ENCODE results near the gene SLC3A2. TPM values are rescaled to one million over a fixed set of nuclear protein-coding genes. Genes with fewer than 3 reads are reported as not detected.

The SLC3A2 gene
- total RNA-seq, 2 donors from 2014 or later: 176 to 287 TPM

DNA sequence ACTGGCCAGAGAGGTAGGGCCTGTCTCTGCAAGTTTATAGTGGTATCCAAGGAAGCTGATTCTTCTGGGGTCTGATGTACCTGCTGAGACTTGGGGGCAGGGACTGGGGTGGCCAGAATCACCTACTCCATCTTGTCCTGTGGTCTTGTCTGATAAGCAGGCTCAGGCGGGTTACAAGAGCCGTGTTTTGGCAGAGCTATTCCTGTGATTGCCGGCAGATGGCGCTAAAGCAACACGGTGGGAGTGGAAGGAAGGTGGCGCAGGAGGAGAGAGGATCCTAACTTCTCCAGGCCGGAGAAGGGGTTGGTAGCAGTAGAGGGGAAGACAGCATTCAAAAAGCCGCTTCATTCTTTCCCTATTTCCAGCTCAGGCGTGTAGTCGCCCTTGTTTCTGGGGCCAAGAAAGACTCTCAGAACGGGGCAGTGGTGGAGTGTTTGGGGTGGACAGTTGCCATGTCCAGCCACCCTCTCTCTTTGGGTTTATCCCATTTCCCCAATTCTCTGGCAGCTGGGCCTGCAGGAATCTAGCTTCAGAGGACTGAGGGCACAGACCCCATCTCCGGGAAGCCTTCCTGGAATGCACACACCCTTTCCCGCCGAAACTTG, 25.3 kb downstream of the SLC3A2 start:
- no peaks in the 10 kb centered on the region for H3K9me3 Mint-ChIP-seq
- peaks cover 9% of the 10 kb centered on the region for H3K27me3 Mint-ChIP-seq
- ATAC-seq (replicated peaks): peak; percentile 73
- no peak overlapping the region for H3K4me3 Mint-ChIP-seq
- no peaks in the 10 kb centered on the region for H3K36me3 Mint-ChIP-seq (ENCODE audit: low read depth)
- peaks cover 18% of the 10 kb centered on the region for H3K4me1 Mint-ChIP-seq
- H3K27ac Mint-ChIP-seq: no peak overlapping the region

DNA sequence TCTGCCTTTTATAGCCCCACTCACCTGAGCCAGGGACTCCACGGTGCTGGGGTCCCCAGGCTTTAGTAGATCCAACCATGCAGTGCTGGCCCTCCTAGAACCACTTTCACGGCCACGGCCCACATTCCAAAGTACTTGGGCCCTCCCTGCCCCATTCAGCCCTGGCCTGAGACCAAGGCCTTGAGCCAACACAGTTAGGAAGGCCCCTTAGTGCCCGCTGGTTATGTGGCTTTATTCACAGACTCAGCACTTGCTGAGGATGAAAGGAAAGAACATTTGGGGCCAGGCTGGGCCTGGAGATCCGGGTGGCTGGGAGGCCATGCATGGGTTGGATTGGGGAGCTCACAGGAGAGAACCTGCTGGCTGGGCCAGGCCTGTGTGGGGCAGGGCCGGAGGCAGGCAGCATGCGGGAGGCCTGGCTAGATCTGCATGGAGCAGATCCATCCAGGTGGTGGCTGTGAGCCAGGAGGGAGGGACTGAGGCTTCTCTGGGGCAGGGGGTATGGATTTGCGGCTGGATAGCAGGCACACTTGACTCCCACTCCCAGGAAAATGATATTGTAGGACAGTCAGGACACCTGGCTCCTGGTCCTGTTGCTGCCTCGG, 27.9 kb downstream of the SLC3A2 start:
- peaks cover 5% of the 10 kb centered on the region for H3K4me1 Mint-ChIP-seq
- peaks cover 14% of the 10 kb centered on the region for H3K27me3 Mint-ChIP-seq
- ATAC-seq (replicated peaks): no peak
- no peaks in the 10 kb centered on the region for H3K36me3 Mint-ChIP-seq (ENCODE audit: low read depth)
- no peak overlapping the region for H3K4me3 Mint-ChIP-seq
- no peak overlapping the region for H3K27ac Mint-ChIP-seq
- no peaks in the 10 kb centered on the region for H3K9me3 Mint-ChIP-seq

DNA sequence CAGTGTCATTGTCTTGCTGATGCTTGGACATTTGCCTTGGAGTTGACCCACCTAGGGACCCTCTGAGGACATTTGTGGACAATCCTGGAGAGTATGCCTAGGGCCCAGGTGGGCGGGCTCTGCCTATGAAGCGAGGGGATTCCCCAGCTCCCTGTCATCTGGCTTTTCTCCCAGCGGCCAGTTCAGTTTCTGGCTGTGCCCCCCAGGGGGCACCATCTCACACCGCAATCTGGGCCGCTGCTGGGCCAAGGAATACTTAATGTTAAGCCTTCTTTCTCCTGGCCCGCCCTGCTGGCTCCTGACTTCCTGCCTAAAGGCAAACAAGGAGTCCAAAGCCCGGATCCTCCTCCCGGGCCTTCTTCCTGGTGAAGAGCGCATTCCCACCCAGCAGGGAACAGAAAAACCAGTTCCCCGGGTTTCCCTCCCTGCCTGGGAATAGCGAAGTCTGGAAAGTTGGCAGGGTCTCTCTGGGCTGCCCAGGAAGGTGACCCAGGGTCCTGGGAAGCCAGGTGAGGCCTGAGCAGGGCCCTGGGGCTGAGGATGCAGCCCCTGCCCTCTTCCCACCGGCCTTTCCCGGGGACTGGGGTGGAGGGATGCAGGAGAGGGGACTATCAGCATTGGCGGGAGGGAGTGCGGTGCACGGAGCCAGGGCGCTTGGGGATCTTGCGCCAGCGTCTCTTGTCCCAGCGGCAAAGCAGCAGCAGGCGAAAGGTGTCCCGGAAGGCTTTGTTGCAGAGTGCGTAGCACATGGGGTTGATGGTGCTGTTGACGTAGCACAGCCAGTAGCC, 28.6 kb downstream of the SLC3A2 start:
- H3K4me1 Mint-ChIP-seq: peaks cover 5% of the 10 kb centered on the region
- H3K27me3 Mint-ChIP-seq: peaks cover 14% of the 10 kb centered on the region
- no peaks in the 10 kb centered on the region for H3K36me3 Mint-ChIP-seq (ENCODE audit: low read depth)
- ATAC-seq (replicated peaks): no peak
- no peaks in the 10 kb centered on the region for H3K9me3 Mint-ChIP-seq
- H3K4me3 Mint-ChIP-seq: no peak overlapping the region
- no peak overlapping the region for H3K27ac Mint-ChIP-seq

DNA sequence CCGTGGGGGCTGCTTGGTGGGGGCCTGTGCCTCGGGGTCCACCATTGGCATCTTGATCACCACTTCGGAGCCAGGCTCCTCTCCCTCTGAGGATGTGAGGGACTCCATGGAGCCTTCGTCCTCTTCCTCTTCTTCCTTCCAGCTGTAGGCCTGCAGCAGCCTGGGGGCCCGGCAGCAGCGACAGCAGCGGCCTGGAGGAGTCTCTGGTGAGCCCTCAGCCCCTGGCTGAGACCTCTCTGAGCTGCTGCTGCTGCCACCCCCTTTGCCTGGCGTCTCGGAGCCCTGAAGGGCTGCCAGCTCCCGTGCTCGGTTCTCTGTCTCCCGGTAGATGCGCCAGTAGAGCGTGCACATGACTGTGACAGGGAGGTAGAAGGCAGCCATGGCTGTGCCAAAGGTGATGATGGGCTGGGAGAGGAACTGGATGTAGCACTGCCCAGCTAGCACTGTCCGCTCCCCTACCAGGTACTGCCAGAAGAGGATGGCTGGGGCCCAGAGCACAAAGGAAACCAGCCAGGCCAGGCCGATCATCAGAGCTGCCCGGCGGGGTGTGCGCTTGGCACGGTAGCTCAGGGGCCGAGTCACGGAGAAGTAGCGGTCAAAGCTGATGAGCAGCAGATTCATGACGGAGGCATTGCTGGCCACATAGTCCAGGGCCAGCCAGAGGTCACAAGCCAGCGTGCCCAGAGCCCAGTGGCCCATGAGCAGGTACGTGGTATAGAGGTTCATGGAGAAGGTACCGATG, 29.6 kb downstream of the SLC3A2 start:
- H3K9me3 Mint-ChIP-seq: no peaks in the 10 kb centered on the region
- H3K27ac Mint-ChIP-seq: no peak overlapping the region
- no peak for ATAC-seq (replicated peaks)
- H3K4me1 Mint-ChIP-seq: peaks cover 1% of the 10 kb centered on the region
- no peaks in the 10 kb centered on the region for H3K36me3 Mint-ChIP-seq (ENCODE audit: low read depth)
- no peak overlapping the region for H3K4me3 Mint-ChIP-seq
- H3K27me3 Mint-ChIP-seq: peaks cover 14% of the 10 kb centered on the region

DNA sequence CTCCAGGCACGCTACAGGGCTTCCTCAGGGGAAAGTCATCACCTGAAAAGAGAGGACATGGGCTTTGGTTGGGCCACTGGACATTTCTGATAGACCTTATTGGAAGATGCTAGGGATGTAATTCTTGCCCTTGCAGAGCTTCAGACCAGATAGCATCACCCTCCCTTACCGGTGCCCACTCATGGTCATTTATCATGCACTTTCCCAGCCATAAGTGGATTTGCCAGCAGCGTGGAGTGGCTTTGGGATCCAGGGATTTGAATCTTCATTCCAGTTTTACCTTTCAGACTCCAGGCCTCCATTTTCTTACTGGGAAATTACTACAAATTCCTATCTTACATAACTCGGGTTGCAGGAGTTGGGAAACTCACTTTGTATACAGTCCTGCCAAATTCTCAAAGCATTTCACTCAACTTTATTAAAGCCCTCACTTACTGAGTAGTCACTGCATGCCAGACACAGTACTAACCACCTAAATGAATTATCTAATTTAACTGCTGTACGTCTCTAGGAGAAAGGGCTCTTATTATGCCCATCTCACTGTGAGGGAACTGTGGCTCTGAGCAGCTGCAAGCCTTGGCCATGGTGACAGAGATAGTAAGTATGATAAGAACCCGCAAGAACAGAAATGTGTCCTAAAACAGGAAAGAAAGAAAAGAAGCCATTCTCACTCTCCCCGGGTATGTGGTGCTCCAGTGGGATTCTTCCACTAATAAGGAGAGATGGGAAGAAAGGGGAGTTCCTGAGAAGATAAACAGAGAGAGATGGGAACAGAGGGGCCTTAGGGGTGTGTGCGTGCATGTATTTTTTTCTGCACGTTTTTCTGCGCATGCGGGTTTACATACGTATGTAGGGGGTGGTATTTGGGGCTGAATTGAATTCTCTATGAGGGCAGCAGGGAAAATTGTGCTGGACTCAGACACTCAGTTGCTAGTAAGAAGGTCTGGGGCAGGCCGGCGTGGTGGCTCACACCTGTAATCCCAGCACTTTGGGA, 30.7 kb downstream of the SLC3A2 start:
- H3K9me3 Mint-ChIP-seq: no peaks in the 10 kb centered on the region
- H3K4me1 Mint-ChIP-seq: no peaks in the 10 kb centered on the region
- no peak for ATAC-seq (replicated peaks)
- peaks cover 10% of the 10 kb centered on the region for H3K27me3 Mint-ChIP-seq
- H3K36me3 Mint-ChIP-seq (ENCODE audit: low read depth): no peaks in the 10 kb centered on the region
- H3K27ac Mint-ChIP-seq: peak overlapping the region; percentile 18
- no peak overlapping the region for H3K4me3 Mint-ChIP-seq

DNA sequence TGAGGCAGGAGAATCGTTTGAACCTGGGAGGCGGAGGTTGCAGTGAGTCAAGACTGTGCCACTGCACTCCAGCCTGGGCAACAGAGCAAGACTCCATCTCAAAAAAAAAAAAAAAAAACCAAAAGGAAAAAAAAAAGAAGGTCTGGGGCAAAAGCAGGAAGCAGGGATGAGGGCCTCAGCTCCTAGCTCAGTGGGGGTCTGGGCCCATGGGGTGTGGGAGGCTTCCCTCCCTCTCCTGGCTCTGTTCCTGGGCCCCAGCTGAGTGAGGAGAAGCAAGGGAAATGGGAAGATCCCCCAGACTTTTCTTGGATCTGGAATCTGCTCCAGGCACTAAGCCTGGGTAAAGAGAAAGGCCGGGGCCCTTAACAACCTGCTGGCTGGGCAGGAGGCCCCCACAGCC, 31.6 kb downstream of the SLC3A2 start:
- Mint-ChIP-seq H3K27me3 (peaks cover 10% of the 10 kb centered on the region), H3K9me3 (no peaks in the 10 kb centered on the region), H3K4me3 (no peak overlapping the region), H3K27ac (peak overlapping the region; percentile 18), H3K4me1 (no peaks in the 10 kb centered on the region), H3K36me3 (ENCODE audit: low read depth) (no peaks in the 10 kb centered on the region)
- ATAC-seq (replicated peaks): no peak

DNA sequence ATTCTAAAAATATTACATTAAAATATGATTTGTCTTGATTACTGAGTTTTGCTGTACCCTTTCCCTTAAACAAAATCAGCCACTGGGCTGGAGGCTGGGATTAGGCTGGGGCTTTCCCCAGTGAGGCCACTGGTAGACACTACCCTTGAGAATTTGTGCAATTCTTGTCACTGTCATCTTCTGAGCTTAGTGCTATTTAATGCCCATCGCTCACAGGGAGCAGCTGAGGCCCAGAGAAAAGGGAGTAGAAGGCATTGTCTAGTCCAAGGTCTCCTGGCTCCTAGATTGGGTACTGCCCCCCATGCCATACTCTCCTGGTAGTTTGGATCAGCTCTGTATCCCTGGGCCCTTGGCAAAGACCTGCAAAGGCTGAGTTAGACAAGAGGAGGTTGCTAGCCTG, 33.7 kb downstream of the SLC3A2 start:
- Mint-ChIP-seq H3K27ac (no peak overlapping the region), H3K4me3 (no peak overlapping the region), H3K27me3 (peaks cover 14% of the 10 kb centered on the region), H3K36me3 (ENCODE audit: low read depth) (no peaks in the 10 kb centered on the region), H3K4me1 (no peaks in the 10 kb centered on the region), H3K9me3 (no peaks in the 10 kb centered on the region)
- ATAC-seq (replicated peaks): no peak

DNA sequence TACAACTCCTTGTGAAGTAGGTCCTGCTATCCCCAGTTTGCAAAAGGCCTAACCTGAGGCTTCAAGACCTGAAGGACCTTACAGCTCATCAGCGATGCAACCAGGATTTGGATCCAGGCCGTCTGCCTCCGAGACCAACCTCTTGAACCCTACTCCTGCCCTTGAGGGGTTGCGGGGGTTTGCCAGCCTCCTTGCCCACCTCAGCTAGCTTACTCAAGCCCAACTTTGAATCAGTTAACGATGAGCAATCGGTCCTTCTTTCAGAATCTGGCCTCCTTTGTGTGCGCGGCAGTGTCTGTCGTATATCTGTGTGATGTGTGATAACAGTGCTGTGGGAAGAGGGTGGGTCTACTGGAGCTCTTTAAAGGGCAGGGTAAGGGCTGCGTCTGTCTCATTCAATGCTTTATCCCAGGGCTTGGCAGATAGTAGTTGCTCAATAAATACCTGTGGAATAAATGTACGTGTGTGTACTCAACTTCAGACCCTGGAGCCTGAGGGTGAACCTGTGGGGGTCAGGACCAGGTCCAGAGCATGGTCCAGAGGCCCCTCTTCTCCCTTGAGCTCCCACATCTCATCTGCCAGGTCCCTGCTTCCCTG, 37.3 kb downstream of the SLC3A2 start:
- Mint-ChIP-seq H3K4me3 (no peak overlapping the region), H3K36me3 (ENCODE audit: low read depth) (no peaks in the 10 kb centered on the region), H3K27ac (no peak overlapping the region), H3K4me1 (peaks cover 5% of the 10 kb centered on the region), H3K27me3 (peaks cover 18% of the 10 kb centered on the region), H3K9me3 (no peaks in the 10 kb centered on the region)
- ATAC-seq (replicated peaks): no peak

DNA sequence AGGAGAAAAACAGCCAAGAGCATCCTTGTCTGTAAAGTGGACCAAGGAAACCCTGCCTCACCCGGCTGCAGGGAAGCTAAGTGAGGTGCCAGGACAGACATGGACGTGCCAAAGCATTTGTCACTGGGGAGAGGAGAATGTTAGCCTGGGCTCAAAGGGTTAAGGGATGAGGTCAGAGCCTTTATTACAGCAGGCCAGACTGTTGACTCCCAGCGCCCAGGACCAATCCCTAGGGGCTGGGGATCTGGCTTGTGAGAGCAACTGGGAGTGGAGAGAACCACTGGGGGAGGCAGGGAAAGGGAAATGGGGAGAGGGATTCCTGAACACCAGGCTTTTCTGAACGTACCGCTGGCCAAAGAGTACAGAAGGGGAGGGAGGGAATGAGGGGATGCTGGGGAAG, 37.8 kb downstream of the SLC3A2 start:
- peaks cover 20% of the 10 kb centered on the region for H3K27me3 Mint-ChIP-seq
- no peak overlapping the region for H3K27ac Mint-ChIP-seq
- H3K4me3 Mint-ChIP-seq: no peak overlapping the region
- H3K36me3 Mint-ChIP-seq (ENCODE audit: low read depth): no peaks in the 10 kb centered on the region
- H3K4me1 Mint-ChIP-seq: peaks cover 5% of the 10 kb centered on the region
- ATAC-seq (replicated peaks): no peak
- no peaks in the 10 kb centered on the region for H3K9me3 Mint-ChIP-seq

DNA sequence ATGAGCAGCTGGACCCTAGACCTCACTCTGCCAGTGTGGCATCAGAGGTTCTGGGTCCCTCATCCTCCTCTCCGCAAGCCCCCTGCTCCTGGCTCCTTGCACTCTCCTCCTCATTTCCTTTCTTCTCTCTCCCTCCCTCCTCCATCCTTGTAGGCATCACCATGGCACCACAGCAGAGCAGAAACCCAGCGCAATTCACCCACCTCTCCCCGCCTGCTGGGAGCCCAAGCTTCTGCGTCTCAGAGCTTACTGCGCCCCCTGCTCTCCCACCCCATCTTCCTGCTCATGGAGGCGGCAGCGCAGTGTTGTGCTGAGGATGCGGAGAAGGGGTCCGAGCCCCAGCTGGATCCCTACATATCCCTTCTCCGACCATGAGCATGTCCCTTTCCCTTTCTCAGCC, 38.8 kb downstream of the SLC3A2 start:
- peaks cover 25% of the 10 kb centered on the region for H3K27me3 Mint-ChIP-seq
- peaks cover 5% of the 10 kb centered on the region for H3K4me1 Mint-ChIP-seq
- no peaks in the 10 kb centered on the region for H3K36me3 Mint-ChIP-seq (ENCODE audit: low read depth)
- ATAC-seq (replicated peaks): no peak
- H3K4me3 Mint-ChIP-seq: no peak overlapping the region
- no peaks in the 10 kb centered on the region for H3K9me3 Mint-ChIP-seq
- H3K27ac Mint-ChIP-seq: no peak overlapping the region

DNA sequence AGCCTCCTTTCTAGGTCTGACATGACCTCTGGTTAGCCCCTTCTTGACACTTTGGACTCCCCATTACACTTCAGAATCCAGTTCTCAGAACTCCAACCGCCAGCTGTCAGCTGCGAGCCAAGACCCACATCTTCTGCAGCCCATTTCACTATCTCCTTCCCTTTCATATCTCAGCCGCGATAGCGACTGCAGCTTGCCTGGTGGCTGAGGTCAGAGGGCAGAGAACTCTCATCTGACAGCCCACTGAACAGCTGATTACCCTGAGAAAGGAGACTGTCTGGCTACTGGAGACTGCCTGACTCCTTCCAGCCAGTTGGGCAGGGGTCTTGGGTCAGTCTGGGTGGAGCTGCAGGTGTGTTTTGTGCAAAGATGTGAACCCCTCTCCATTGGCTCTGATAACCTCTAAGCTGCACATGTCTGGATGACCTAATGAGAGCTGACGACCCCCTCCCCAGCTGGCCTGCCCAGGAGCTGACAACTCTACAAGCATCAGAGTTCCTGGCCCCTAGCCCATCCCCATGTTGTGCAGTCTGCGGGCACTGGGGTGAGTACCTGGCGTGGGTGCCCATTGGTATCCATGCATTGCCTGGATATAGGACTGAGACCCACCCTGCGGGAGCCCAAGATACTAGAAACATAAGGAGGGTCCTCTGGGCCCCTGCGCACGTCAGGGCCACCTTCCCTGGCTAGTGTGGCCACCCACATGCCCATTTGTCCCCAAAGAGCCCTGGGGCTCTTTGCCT, 39.4 kb downstream of the SLC3A2 start:
- Mint-ChIP-seq H3K27ac (no peak overlapping the region), H3K4me3 (no peak overlapping the region), H3K36me3 (ENCODE audit: low read depth) (no peaks in the 10 kb centered on the region), H3K27me3 (peaks cover 26% of the 10 kb centered on the region), H3K4me1 (peaks cover 5% of the 10 kb centered on the region), H3K9me3 (no peaks in the 10 kb centered on the region)
- no peak for ATAC-seq (replicated peaks)

DNA sequence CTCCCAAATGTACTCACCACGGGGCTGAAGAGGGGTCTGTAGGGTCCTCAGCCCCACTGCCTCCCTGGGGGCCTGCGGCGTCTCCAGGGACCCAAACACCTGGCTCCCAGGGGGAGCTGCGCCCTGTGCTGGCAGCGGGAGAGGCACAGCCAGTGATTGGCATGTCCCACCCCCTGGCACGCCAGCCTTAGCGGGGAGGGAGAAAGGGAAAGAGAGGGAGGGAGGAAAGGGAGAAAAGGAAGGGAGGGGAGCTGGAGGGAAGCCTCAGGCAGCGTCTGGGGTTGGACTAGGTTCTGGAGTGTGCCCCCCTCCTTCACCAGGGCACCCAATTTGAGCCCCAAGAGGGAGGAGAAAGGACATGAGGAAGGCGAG, 40.5 kb downstream of the SLC3A2 start, which contains the start of gene CHRM1:
TSS of gene CHRM1 (minus strand) at position 163 of the 372 bp plus-strand sequence. CDS start 10,263 bp downstream, outside the sequence.
- Mint-ChIP-seq H3K27ac (no peak within 1 kb of the TSS), H3K36me3 (ENCODE audit: low read depth) (no peaks in the 10 kb centered on the region), H3K9me3 (no peaks in the 10 kb centered on the region), H3K4me1 (peaks cover 11% of the 10 kb centered on the region), H3K27me3 (peaks cover 33% of the 10 kb centered on the region), H3K4me3 (peak within 1 kb of the TSS; percentile 77)
- ATAC-seq (replicated peaks): no peak

Data from activated T-helper 17 cell treated with anti-CD3 and anti-CD28 coated beads, Interleukin-2, amount 50 U/mL, for 72 hours (primary cell).